Measurements from ENCODE around the gene TTC34.

Gene TTC34

GRCh38 chr1:2824999-2825398, 23.5 kb upstream of the TTC34 start:
- Histone ChIP-seq H4K20me1 (ENCODE audit: insufficient read depth, low read length) (no peaks in the 10 kb centered on the region), H2AFZ (ENCODE audit: low read length) (no peak overlapping the region), H3K9me3 (ENCODE audit: low read length) (no peaks in the 10 kb centered on the region), H3K79me2 (ENCODE audit: insufficient read depth, low read length) (no peaks in the 10 kb centered on the region), H3F3A (ENCODE audit: insufficient read depth, low read length) (no peaks in the 10 kb centered on the region), H3K4me1 (ENCODE audit: insufficient read depth, low read length, severe bottlenecking) (no peaks in the 10 kb centered on the region), H3K4me3 (ENCODE audit: low read depth, low read length, poor library complexity, severe bottlenecking) (no peak overlapping the region), H3K4me2 (ENCODE audit: low read length) (no peak overlapping the region), H3K36me3 (ENCODE audit: insufficient read depth, low read length) (no peaks in the 10 kb centered on the region; the same call in 1 of the 2 replicates), H3K9ac (ENCODE audit: low read length) (no peak overlapping the region), H3K27ac (ENCODE audit: low read depth, low read length, poor library complexity, severe bottlenecking) (no peak overlapping the region), H3K9me2 (ENCODE audit: low read depth, low read length) (no peaks in the 10 kb centered on the region), H3K27me3 (ENCODE audit: insufficient read depth, low read length) (no peaks in the 10 kb centered on the region)
- TF ChIP-seq CTCF (IDR thresholded peaks at IDR 0.05; ENCODE audit: low read length) = no peak
- TF ChIP-seq EZH2 (IDR thresholded peaks at IDR 0.05; ENCODE audit: borderline replicate concordance, low read length) = no peak

- no peak overlapping the region for H3K27ac ChIP-seq (ENCODE audit: low read depth, low read length, poor library complexity, severe bottlenecking)
- H3K9ac ChIP-seq (ENCODE audit: low read length) = no peak overlapping the region
- H3K4me1 ChIP-seq (ENCODE audit: insufficient read depth, low read length, severe bottlenecking) = no peaks in the 10 kb centered on the region
- no peaks in the 10 kb centered on the region for H4K20me1 ChIP-seq (ENCODE audit: insufficient read depth, low read length)
- no peaks in the 10 kb centered on the region for H3K27me3 ChIP-seq (ENCODE audit: insufficient read depth, low read length)
- H2AFZ ChIP-seq (ENCODE audit: low read length) = no peak overlapping the region
- H3K4me3 ChIP-seq (ENCODE audit: low read depth, low read length, poor library complexity, severe bottlenecking) = no peak overlapping the region
- H3K9me2 ChIP-seq (ENCODE audit: low read depth, low read length) = no peaks in the 10 kb centered on the region
- H3K36me3 ChIP-seq (ENCODE audit: insufficient read depth, low read length) = no peaks in the 10 kb centered on the region; the same call in 1 of the 2 replicates
- H3K79me2 ChIP-seq (ENCODE audit: insufficient read depth, low read length) = no peaks in the 10 kb centered on the region
- H3F3A ChIP-seq (ENCODE audit: insufficient read depth, low read length) = no peaks in the 10 kb centered on the region
- no peak for TF ChIP-seq CTCF (IDR thresholded peaks at IDR 0.05; ENCODE audit: low read length)
- no peak overlapping the region for H3K4me2 ChIP-seq (ENCODE audit: low read length)
- no peaks in the 10 kb centered on the region for H3K9me3 ChIP-seq (ENCODE audit: low read length)
These were observed 22.6 kb upstream of the TTC34 start for GRCh38 chr1:2823921-2824610.

- Histone ChIP-seq H3K36me3 (ENCODE audit: insufficient read depth, low read length) (no peaks in the 10 kb centered on the region; the same call in 1 of the 2 replicates), H2AFZ (ENCODE audit: low read length) (no peak overlapping the region), H3K4me1 (ENCODE audit: insufficient read depth, low read length, severe bottlenecking) (no peaks in the 10 kb centered on the region), H3K4me2 (ENCODE audit: low read length) (no peak overlapping the region), H3K9me3 (ENCODE audit: low read length) (no peaks in the 10 kb centered on the region), H3K79me2 (ENCODE audit: insufficient read depth, low read length) (no peaks in the 10 kb centered on the region), H3K27me3 (ENCODE audit: insufficient read depth, low read length) (no peaks in the 10 kb centered on the region), H3K9me2 (ENCODE audit: low read depth, low read length) (no peaks in the 10 kb centered on the region), H3K9ac (ENCODE audit: low read length) (no peak overlapping the region), H4K20me1 (ENCODE audit: insufficient read depth, low read length) (no peaks in the 10 kb centered on the region), H3F3A (ENCODE audit: insufficient read depth, low read length) (no peaks in the 10 kb centered on the region), H3K27ac (ENCODE audit: low read depth, low read length, poor library complexity, severe bottlenecking) (no peak overlapping the region), H3K4me3 (ENCODE audit: low read depth, low read length, poor library complexity, severe bottlenecking) (no peak overlapping the region)
- TF ChIP-seq EZH2 (IDR thresholded peaks at IDR 0.05; ENCODE audit: borderline replicate concordance, low read length) (no peak), CTCF (IDR thresholded peaks at IDR 0.05; ENCODE audit: low read length) (no peak)
These were observed 21.2 kb upstream of the TTC34 start for GRCh38 chr1:2822621-2823145.
